Measurements from ENCODE around the gene ARFRP1.

ARFRP1 gene

GRCh38 chr20:63690003-63690897 lies 17.5 kb downstream of the ARFRP1 start:
- no peak for DNase-seq

- DNase-seq: no peak
Observed at GRCh38 chr20:63689046-63690002, 18.5 kb downstream of the ARFRP1 start.

GRCh38 chr20:63688228-63689045 lies 19.3 kb downstream of the ARFRP1 start:
- DNase-seq: no peak

- no peak for DNase-seq
Observed at GRCh38 chr20:63687419-63688178, 20.2 kb downstream of the ARFRP1 start.

GRCh38 chr20:63686492-63687321 lies 21.1 kb downstream of the ARFRP1 start:
- DNase-seq: no peak

GRCh38 chr20:63686094-63686491 lies 21.7 kb downstream of the ARFRP1 start:
- no peak for DNase-seq

- no peak for DNase-seq
Observed at GRCh38 chr20:63685269-63686026, 22.3 kb downstream of the ARFRP1 start.

GRCh38 chr20:63682384-63683139 lies 25.2 kb downstream of the ARFRP1 start:
- DNase-seq: no peak

GRCh38 chr20:63681609-63682142 lies 26.1 kb downstream of the ARFRP1 start:
- DNase-seq: no peak

- no peak for DNase-seq
Observed at GRCh38 chr20:63680857-63681608, 26.7 kb downstream of the ARFRP1 start.

GRCh38 chr20:63680427-63680826 lies 27.3 kb downstream of the ARFRP1 start:
- DNase-seq: no peak

GRCh38 chr20:63679799-63680305 lies 27.9 kb downstream of the ARFRP1 start:
- no peak for DNase-seq

GRCh38 chr20:63678667-63679465 lies 28.9 kb downstream of the ARFRP1 start:
- DNase-seq: no peak

GRCh38 chr20:63678071-63678470 lies 29.7 kb downstream of the ARFRP1 start:
- DNase-seq: no peak

- DNase-seq: no peak
Observed at GRCh38 chr20:63675681-63676368, 32.0 kb downstream of the ARFRP1 start.

- DNase-seq: no peak
Observed at GRCh38 chr20:63673951-63674350, 33.8 kb downstream of the ARFRP1 start.

- no peak for DNase-seq
Observed at GRCh38 chr20:63672666-63673065, 35.1 kb downstream of the ARFRP1 start.

All from NCI-H1417 (cell line).